GM12891 (cell line): ENCODE measurements around the gene NFIX.
"Not testable (repeated sequence)": the region's sequence is repeated elsewhere in the genome, so short reads cannot be mapped to it uniquely, and the experiment has no call there.

Experiments used
- POLR2A ChIP-seq: IDR thresholded peaks from 2 replicates; pipeline ENCODE4 v1.6.1; 2011; ENCODE audit warnings: low read depth, low read length, control low read depth
- POLR2AphosphoS5 ChIP-seq: IDR thresholded peaks from 2 replicates; pipeline ENCODE4 v1.6.1; 2011; ENCODE audit warnings: low read depth, low read length, control low read depth
- POU2F2 ChIP-seq: IDR thresholded peaks from 2 replicates; pipeline ENCODE4 v1.6.1; 2011; ENCODE audit warnings: low read depth, mild to moderate bottlenecking, control low read depth, low read length, moderate library complexity
- TAF1 ChIP-seq: IDR thresholded peaks from 2 replicates; pipeline ENCODE4 v1.6.1; 2011; ENCODE audit warnings: low read depth, low read length, control low read depth

DNA sequence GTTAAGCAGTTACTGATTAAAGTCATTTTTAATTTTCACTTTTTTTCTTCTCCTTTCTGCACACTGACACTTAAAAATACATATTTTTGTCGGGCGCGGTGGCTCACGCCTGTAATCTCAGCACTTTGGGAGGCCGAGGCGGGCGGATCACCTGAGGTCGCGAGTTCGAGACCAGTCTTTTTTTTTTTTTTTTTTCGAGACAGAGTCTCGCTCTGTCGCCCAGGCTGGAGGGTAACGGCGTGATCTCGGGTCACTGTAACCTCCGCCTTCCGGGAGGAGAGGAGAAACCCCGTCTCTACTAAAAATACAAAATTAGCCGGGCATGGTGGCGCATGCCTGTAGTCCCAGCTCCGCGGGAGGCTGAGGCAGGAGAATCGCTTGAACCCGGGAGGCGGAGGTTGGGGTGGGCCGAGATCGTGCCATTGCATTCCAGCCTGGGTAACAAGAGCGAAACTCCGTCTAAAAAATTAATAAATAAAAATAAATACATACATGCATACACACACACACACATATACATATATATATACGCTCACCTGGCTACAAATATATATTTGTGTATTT, 37.8 kb upstream of the NFIX start:
- TF ChIP-seq POU2F2, POLR2A, POLR2AphosphoS5, TAF1: not testable (repeated sequence)
